Activated CD8-positive, alpha-beta T cell treated with anti-CD3 and anti-CD28 coated beads for 36 hours (primary cell): ENCODE measurements around the gene CES4A. TPM values are rescaled to one million over a fixed set of nuclear protein-coding genes. Genes with fewer than 3 reads are reported as not detected.

Source experiments
- ATAC-seq: fragments of 200-7000 bp; cut with Tn5 transposase; one replicate; pipeline ENCODE4 v1.10.0; 2021; ENCODE audit warnings: mild to moderate bottlenecking, moderate library complexity
- CTCF ChIA-PET: fragments of 350-600 bp; sonication (Branson Sonifier 250); formaldehyde crosslinking; loops from one replicate; lab custom pipeline; 2021; ENCODE audit warnings: antibody characterized with exemption; lab: Charles Lee
- POLR2A ChIA-PET: fragments of 350-600 bp; sonication (Branson Sonifier 250); formaldehyde crosslinking; loops from one replicate; lab custom pipeline; 2021; ENCODE audit warnings: antibody characterized with exemption; lab: Charles Lee
- DNase-seq: peaks from one replicate; pipeline ENCODE4 v3.0.0-alpha.2; 2020
- H3K27ac Mint-ChIP-seq: one replicate; pipeline ENCODE4 v1.8.0; 2021; ENCODE audit warnings: mild to moderate bottlenecking, mixed read lengths
- H3K27me3 Mint-ChIP-seq: one replicate; pipeline ENCODE4 v1.8.0; 2021; ENCODE audit warnings: mixed read lengths
- H3K36me3 Mint-ChIP-seq: one replicate; pipeline ENCODE4 v1.8.0; 2021; ENCODE audit warnings: low read depth, mixed read lengths
- H3K4me1 Mint-ChIP-seq: one replicate; pipeline ENCODE4 v1.8.0; 2021; ENCODE audit warnings: low read depth, mixed read lengths
- H3K4me3 Mint-ChIP-seq: one replicate; pipeline ENCODE4 v1.8.0; 2021; ENCODE audit warnings: mild to moderate bottlenecking, moderate library complexity, mixed read lengths
- H3K9me3 Mint-ChIP-seq: one replicate; pipeline ENCODE4 v1.8.0; 2021; ENCODE audit warnings: mixed read lengths
- CTCF ChIP-seq: fragments of 200-600 bp; IDR thresholded peaks from one replicate; pipeline ENCODE4 v1.8.0; 2022; ENCODE audit warnings: antibody characterized with exemption, mild to moderate bottlenecking
- intact Hi-C: fragments of 100-400 bp; cut with micrococcal nuclease; formaldehyde crosslinking; loops from one replicate; pipeline ENCODE4 v1.10.0; 2022
- total RNA-seq, 2 experiments: library from RNA; stranded (reverse); gene quantifications; one replicate each; pipeline ENCODE4 v1.2.3, GENCODE V29; 2021

The CES4A gene
- total RNA-seq, 2 experiments from 2014 or later: 4.5 to 5.9 TPM

GRCh38 chr16:66964049-66964448 is 24.3 kb upstream of the CES4A start:
- intact Hi-C loops: no loop called here
- Mint-ChIP-seq H3K4me1 (peaks cover 8% of the 10 kb centered on the region), H3K27me3 (peaks cover 4% of the 10 kb centered on the region), H3K36me3 (no peaks in the 10 kb centered on the region), H3K4me3 (no peak overlapping the region), H3K9me3 (no peaks in the 10 kb centered on the region), H3K27ac (no peak overlapping the region)
- POLR2A ChIA-PET: interaction anchor here (1.5 to 2.0 kb wide), 2 partner anchors 64 to 221 kb away, joined by 3 to 7 read pairs; no protein-coding TSS in a partner anchor
- no peak for TF ChIP-seq CTCF
- DNase-seq (no peak), ATAC-seq (no peak)
- CTCF ChIA-PET: interaction anchor here (0.9 to 1.9 kb wide), 5 partner anchors 10 to 221 kb away, joined by 3 to 8 read pairs (median 4); no protein-coding TSS in a partner anchor

GRCh38 chr16:66968847-66969246 is 19.5 kb upstream of the CES4A start:
- H3K27ac Mint-ChIP-seq: no peak overlapping the region
- ChIA-PET POLR2A (no interaction called here), CTCF (interaction anchor here (1.0 to 1.1 kb wide), 2 partner anchors 8 to 11 kb away, joined by 3 to 4 read pairs; partner anchors contain the start of gene CES3)
- no peak overlapping the region for H3K4me3 Mint-ChIP-seq
- ATAC-seq: no peak
- no peak for DNase-seq
- H3K4me1 Mint-ChIP-seq: peaks cover 2% of the 10 kb centered on the region
- H3K9me3 Mint-ChIP-seq: no peaks in the 10 kb centered on the region
- intact Hi-C loops: no loop called here
- TF ChIP-seq CTCF: no peak
- H3K27me3 Mint-ChIP-seq: peaks cover 4% of the 10 kb centered on the region
- H3K36me3 Mint-ChIP-seq: no peaks in the 10 kb centered on the region

GRCh38 chr16:66970775-66971720 is 17.3 kb upstream of the CES4A start:
- Mint-ChIP-seq H3K4me1 (peaks cover 16% of the 10 kb centered on the region), H3K27ac (no peak overlapping the region), H3K27me3 (no peaks in the 10 kb centered on the region), H3K4me3 (no peak overlapping the region), H3K36me3 (no peaks in the 10 kb centered on the region), H3K9me3 (no peaks in the 10 kb centered on the region)
- POLR2A ChIA-PET: no interaction called here
- CTCF ChIA-PET: interaction anchor here (1.2 to 1.8 kb wide), 6 partner anchors 10 to 184 kb away, joined by 3 to 8 read pairs (median 4); partner anchors contain the start of gene CES3
- TF ChIP-seq CTCF: no peak
- DNase-seq (peak; percentile 27), ATAC-seq (peak; percentile 86)
- intact Hi-C loops: loop anchor here (10.0 kb wide), 1 partner anchor 214 kb away; the partner anchor contains the start of gene MATCAP1

- Mint-ChIP-seq H3K27ac (no peak overlapping the region), H3K4me3 (no peak overlapping the region), H3K36me3 (no peaks in the 10 kb centered on the region), H3K27me3 (peaks cover 4% of the 10 kb centered on the region), H3K9me3 (no peaks in the 10 kb centered on the region), H3K4me1 (peaks cover 19% of the 10 kb centered on the region)
- DNase-seq: no peak
- no peak for ATAC-seq
- intact Hi-C loops: loop anchor here (10.0 kb wide), 1 partner anchor 212 kb away; the partner anchor contains the start of gene MATCAP1
- POLR2A ChIA-PET: interaction anchor here (1.0 to 1.4 kb wide), 4 partner anchors 38 to 70 kb away, joined by 3 to 4 read pairs (median 4); partner anchors contain the start of gene CBFB
- TF ChIP-seq CTCF: no peak
- CTCF ChIA-PET: interaction anchor here (1.5 to 5.2 kb wide), 3 partner anchors 12 to 183 kb away, joined by 4 to 41 read pairs (median 9); partner anchors contain the start of gene CES3
These were observed 15.4 kb upstream of the CES4A start for GRCh38 chr16:66972983-66973382.
